Neural cell (in vitro differentiated cells): ENCODE data around the gene FKBP10. TPM values are rescaled to one million over a fixed set of nuclear protein-coding genes. Genes with fewer than 3 reads are reported as not detected.

Experiments
- H2AFZ ChIP-seq: fragments of 200-600, 300-800 bp; sonication (generic), shearing (Covaris generic); 2 replicates; pipeline ENCODE4 v1.6.0; 2014; ENCODE audit warnings: low read depth, mild to moderate bottlenecking, antibody characterized with exemption, low read length, moderate library complexity
- H3F3A ChIP-seq: fragments of 200-600 bp; shearing (Covaris generic); 2 replicates; pipeline ENCODE4 v1.6.1; 2016; ENCODE audit warnings: mild to moderate bottlenecking, moderate library complexity, mixed read lengths, antibody characterized with exemption, low read length; ENCODE audit not compliant: insufficient read depth, poor library complexity, severe bottlenecking
- H3K27ac ChIP-seq: fragments of 200-600, 300-800 bp; sonication (generic), shearing (Covaris generic); 2 replicates; pipeline ENCODE4 v1.5.1; 2014; ENCODE audit warnings: mild to moderate bottlenecking, low read length, moderate library complexity
- H3K27me3 ChIP-seq: fragments of 300-800, 200-600 bp; sonication (generic), shearing (Covaris generic); 2 replicates; pipeline ENCODE4 v1.6.0; 2014; ENCODE audit warnings: mild to moderate bottlenecking, low read depth, low read length, moderate library complexity; ENCODE audit not compliant: insufficient read depth
- H3K36me3 ChIP-seq: fragments of 300-800, 200-600 bp; sonication (generic), shearing (Covaris generic); 2 replicates; pipeline ENCODE4 v1.5.1; 2014; ENCODE audit warnings: mild to moderate bottlenecking, antibody characterized with exemption, low read length, moderate library complexity; ENCODE audit not compliant: insufficient read depth
- H3K4me2 ChIP-seq: fragments of 300-800, 200-600 bp; sonication (generic), shearing (Covaris generic); 2 replicates; pipeline ENCODE4 v1.6.0; 2014; ENCODE audit warnings: mild to moderate bottlenecking, low read length
- H3K4me3 ChIP-seq: fragments of 300-800, 200-600 bp; sonication (generic), shearing (Covaris generic); 2 replicates; pipeline ENCODE4 v1.5.1; 2014; ENCODE audit warnings: mild to moderate bottlenecking, low read length, moderate library complexity
- H3K79me2 ChIP-seq: fragments of 200-600 bp; shearing (Covaris generic); replicated peaks from 2 replicates; pipeline ENCODE4 v1.6.0; 2014; ENCODE audit warnings: mild to moderate bottlenecking, low read length, moderate library complexity; ENCODE audit not compliant: insufficient read depth
- H3K9ac ChIP-seq: fragments of 300-800, 200-600 bp; sonication (generic), shearing (Covaris generic); 2 replicates; pipeline ENCODE4 v1.6.1; 2016; ENCODE audit warnings: mild to moderate bottlenecking, low read length, mixed read lengths
- H3K9me2 ChIP-seq: fragments of 200-600 bp; shearing (Covaris generic); 2 replicates; pipeline ENCODE4 v1.6.1; 2016; ENCODE audit warnings: mild to moderate bottlenecking, low read length, mixed read lengths; ENCODE audit not compliant: insufficient read depth
- H3K9me3 ChIP-seq: fragments of 200-600, 300-800 bp; sonication (generic), shearing (Covaris generic); 2 replicates; pipeline ENCODE4 v1.6.1; 2016; ENCODE audit warnings: mild to moderate bottlenecking, mixed run types, low read length, moderate library complexity, mixed read lengths
- H4K20me1 ChIP-seq: fragments of 200-600 bp; shearing (Covaris generic); 2 replicates; pipeline ENCODE4 v1.6.1; 2016; ENCODE audit warnings: mild to moderate bottlenecking, mixed run types; ENCODE audit not compliant: insufficient read depth
- CTCF ChIP-seq: fragments of 450-650 bp; IDR thresholded peaks from 2 replicates; pipeline ENCODE4 v1.5.1; 2014; ENCODE audit warnings: antibody characterized with exemption, mild to moderate bottlenecking, moderate library complexity; ENCODE audit not compliant: poor library complexity, severe bottlenecking
- EP300 ChIP-seq: fragments of 450-650 bp; conservative IDR thresholded peaks from 2 replicates; pipeline ENCODE4 v1.6.1; 2014; ENCODE audit warnings: antibody characterized with exemption, mild to moderate bottlenecking, moderate library complexity; ENCODE audit not compliant: poor library complexity, severe bottlenecking
- EZH2 ChIP-seq: fragments of 200-600, 300-800 bp; shearing (Covaris generic), sonication (generic); IDR thresholded peaks from 2 replicates; pipeline ENCODE4 v1.6.1; 2014; ENCODE audit warnings: antibody characterized with exemption, low read length, borderline replicate concordance, mild to moderate bottlenecking; ENCODE audit not compliant: insufficient read depth, poor library complexity, severe bottlenecking
- MXI1 ChIP-seq: fragments of 450-650 bp; conservative IDR thresholded peaks from 2 replicates; pipeline ENCODE4 v1.6.1; 2014; ENCODE audit warnings: antibody characterized with exemption, mild to moderate bottlenecking; ENCODE audit not compliant: poor library complexity, severe bottlenecking
- POLR2AphosphoS5 ChIP-seq: IDR thresholded peaks from 2 replicates; pipeline ENCODE4 v1.6.1; 2012
- RAD21 ChIP-seq: fragments of 450-650 bp; conservative IDR thresholded peaks from 2 replicates; pipeline ENCODE4 v1.6.1; 2014; ENCODE audit warnings: antibody characterized with exemption, mild to moderate bottlenecking, moderate library complexity
- REST ChIP-seq: IDR thresholded peaks from 2 replicates; pipeline ENCODE4 v1.6.1; 2012; ENCODE audit warnings: borderline replicate concordance
- SMC3 ChIP-seq: fragments of 450-650 bp; conservative IDR thresholded peaks from 2 replicates; pipeline ENCODE4 v1.6.1; 2014; ENCODE audit warnings: antibody characterized with exemption, mild to moderate bottlenecking, moderate library complexity; ENCODE audit not compliant: poor library complexity
- TAF1 ChIP-seq: IDR thresholded peaks from 2 replicates; pipeline ENCODE4 v1.6.1; 2012; ENCODE audit warnings: low read depth
- polyA plus RNA-seq: library from polyadenylated mRNA; depleted of rRNA; stranded (reverse); fragments of >200 nt; gene quantifications from 2 replicates; pipeline ENCODE4 v1.2.3, GENCODE V29; 2014

Gene FKBP10
- polyA plus RNA-seq, 1 donor from 2014 or later, result 3.5 TPM

- no peak for TF ChIP-seq CTCF
- TF ChIP-seq POLR2AphosphoS5, result no peak
- no peak for TF ChIP-seq SMC3
- no peak for TF ChIP-seq REST
- TF ChIP-seq TAF1, result no peak
- TF ChIP-seq EP300, result no peak
- no peak for TF ChIP-seq EZH2
- no peak for TF ChIP-seq RAD21
Observed at GRCh38 chr17:41806685-41807445, 5.9 kb upstream of the FKBP10 start.

GRCh38 chr17:41810659-41811548 is 1.9 kb upstream of the FKBP10 start:
- Histone ChIP-seq H3K27me3 (no peaks in the 10 kb centered on the region), H4K20me1 (no peaks in the 10 kb centered on the region)

More at GRCh38 chr17:41806685-41807445, 5.9 kb upstream of the FKBP10 start:
- no peaks in the 10 kb centered on the region for H3K9me3 ChIP-seq
- no peaks in the 10 kb centered on the region for H3K27me3 ChIP-seq
- no peaks in the 10 kb centered on the region for H3K36me3 ChIP-seq
- no peak overlapping the region for H3K9ac ChIP-seq
- H3K4me3 ChIP-seq, result no peak overlapping the region
- no peak overlapping the region for H2AFZ ChIP-seq
- no peak overlapping the region for H3K4me2 ChIP-seq
- H3F3A ChIP-seq, result no peaks in the 10 kb centered on the region
- no peaks in the 10 kb centered on the region for H3K79me2 ChIP-seq
- H4K20me1 ChIP-seq, result no peaks in the 10 kb centered on the region
- H3K27ac ChIP-seq, result no peak overlapping the region
- no peaks in the 10 kb centered on the region for H3K9me2 ChIP-seq

More at GRCh38 chr17:41810659-41811548, 1.9 kb upstream of the FKBP10 start:
- Histone ChIP-seq H3K36me3 (no peaks in the 10 kb centered on the region), H3K27ac (peak overlapping the region; percentile 66), H3K9me2 (no peaks in the 10 kb centered on the region), H3K9ac (peak overlapping the region; percentile 83), H2AFZ (peak overlapping the region; percentile 56), H3K4me3 (peak overlapping the region; percentile 81), H3K9me3 (no peaks in the 10 kb centered on the region), H3K79me2 (peaks cover 3% of the 10 kb centered on the region), H3K4me2 (peak overlapping the region; percentile 51), H3F3A (no peaks in the 10 kb centered on the region)
- no peak for TF ChIP-seq POLR2AphosphoS5
- no peak for TF ChIP-seq TAF1
- TF ChIP-seq EP300, result no peak
- TF ChIP-seq SMC3, result no peak
- TF ChIP-seq MXI1, result no peak
- TF ChIP-seq CTCF, result no peak
- TF ChIP-seq REST, result no peak
- no peak for TF ChIP-seq EZH2
- no peak for TF ChIP-seq RAD21
